Measurements from ENCODE around the gene DST. TPM values are rescaled to one million over a fixed set of nuclear protein-coding genes. Genes with fewer than 3 reads are reported as not detected.

The DST gene
- total RNA-seq, 4 donors from 2014 or later = 114 to 219 (median 204) TPM

- in situ Hi-C loops (cut with MboI; ENCODE audit: low sequenced_read_pairs in 4 of 4) (no loop called here), intact Hi-C loops (cut with DNase I; ENCODE audit: low total_unique reads) (no loop called here)
- ATAC-seq = no peak
- peaks cover 0 to 6% of the 10 kb centered on the region in 2 donors for H3K36me3 ChIP-seq
- TF ChIP-seq POLR2A (IDR thresholded peaks at IDR 0.05) = no peak
- TF ChIP-seq, protein P1, sequence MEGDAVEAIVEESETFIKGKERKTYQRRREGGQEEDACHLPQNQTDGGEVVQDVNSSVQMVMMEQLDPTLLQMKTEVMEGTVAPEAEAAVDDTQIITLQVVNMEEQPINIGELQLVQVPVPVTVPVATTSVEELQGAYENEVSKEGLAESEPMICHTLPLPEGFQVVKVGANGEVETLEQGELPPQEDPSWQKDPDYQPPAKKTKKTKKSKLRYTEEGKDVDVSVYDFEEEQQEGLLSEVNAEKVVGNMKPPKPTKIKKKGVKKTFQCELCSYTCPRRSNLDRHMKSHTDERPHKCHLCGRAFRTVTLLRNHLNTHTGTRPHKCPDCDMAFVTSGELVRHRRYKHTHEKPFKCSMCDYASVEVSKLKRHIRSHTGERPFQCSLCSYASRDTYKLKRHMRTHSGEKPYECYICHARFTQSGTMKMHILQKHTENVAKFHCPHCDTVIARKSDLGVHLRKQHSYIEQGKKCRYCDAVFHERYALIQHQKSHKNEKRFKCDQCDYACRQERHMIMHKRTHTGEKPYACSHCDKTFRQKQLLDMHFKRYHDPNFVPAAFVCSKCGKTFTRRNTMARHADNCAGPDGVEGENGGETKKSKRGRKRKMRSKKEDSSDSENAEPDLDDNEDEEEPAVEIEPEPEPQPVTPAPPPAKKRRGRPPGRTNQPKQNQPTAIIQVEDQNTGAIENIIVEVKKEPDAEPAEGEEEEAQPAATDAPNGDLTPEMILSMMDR (IDR thresholded peaks at IDR 0.05 in 4 of 5, conservative IDR thresholded peaks at IDR 0.05 in 1 of 5) = no peak
- H3K4me1 ChIP-seq = no peaks in the 10 kb centered on the region
- no peaks in the 10 kb centered on the region for H3K9me3 ChIP-seq
- H3K27ac ChIP-seq = no peak overlapping the region
- no peak for DNase-seq
- no peaks in the 10 kb centered on the region for H3K27me3 ChIP-seq
- no peak overlapping the region for H3K4me3 ChIP-seq
Measured at GRCh38 chr6:56581296-56581925, 61.3 kb downstream of the DST start.

GRCh38 chr6:56580271-56580670 is 62.4 kb downstream of the DST start:
- H3K4me3 ChIP-seq = no peak overlapping the region
- intact Hi-C loops (cut with DNase I; ENCODE audit: low total_unique reads) = no loop called here
- ATAC-seq (no peak), DNase-seq (no peak)
- H3K27me3 ChIP-seq = no peaks in the 10 kb centered on the region
- no peaks in the 10 kb centered on the region for H3K9me3 ChIP-seq
- in situ Hi-C loops (cut with MboI; ENCODE audit: low sequenced_read_pairs in 4 of 4) = no loop called here
- H3K4me1 ChIP-seq = no peaks in the 10 kb centered on the region
- TF ChIP-seq POLR2A (IDR thresholded peaks at IDR 0.05) = no peak
- TF ChIP-seq, protein P1 (IDR thresholded peaks at IDR 0.05 in 4 of 5, conservative IDR thresholded peaks at IDR 0.05 in 1 of 5) = no peak
- no peak overlapping the region for H3K27ac ChIP-seq
- H3K36me3 ChIP-seq = peaks cover 0 to 6% of the 10 kb centered on the region in 2 donors

DNA sequence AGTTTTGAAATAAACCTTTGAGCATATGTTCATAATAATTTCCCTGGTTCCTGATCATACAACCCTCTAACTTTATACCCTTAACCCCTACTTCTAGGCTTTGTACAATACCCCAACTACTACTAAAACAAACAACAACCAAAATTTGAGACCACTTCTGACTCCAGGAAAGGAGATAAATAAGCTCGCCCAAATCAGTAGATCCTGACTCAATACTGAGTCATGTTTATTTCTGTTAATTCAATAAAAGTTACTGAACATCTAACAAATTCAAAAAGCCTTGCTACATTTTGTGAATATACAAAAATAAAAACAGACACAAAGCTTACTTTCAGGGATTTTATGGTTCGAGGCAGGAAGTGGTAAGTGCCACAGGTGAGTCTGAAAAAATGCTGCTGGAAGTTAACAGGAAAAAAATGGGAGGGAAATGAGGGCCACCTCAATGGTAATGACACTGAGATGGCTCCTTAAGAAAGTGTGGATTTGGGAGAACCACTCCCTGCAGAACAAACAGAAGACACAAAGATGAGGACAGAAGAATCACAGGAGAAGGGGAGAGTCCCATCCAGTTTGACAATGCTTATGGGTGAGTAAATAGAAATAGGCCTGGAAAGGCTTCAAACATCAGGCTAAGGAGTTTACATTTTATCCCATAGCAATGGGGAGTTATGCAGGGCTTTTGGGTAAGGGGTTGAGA is 63.4 kb downstream of the DST start:
- H3K27ac ChIP-seq = no peak overlapping the region
- no peaks in the 10 kb centered on the region for H3K9me3 ChIP-seq
- in situ Hi-C loops (cut with MboI; ENCODE audit: low sequenced_read_pairs in 4 of 4) (loop anchor here in 1 of 4 donors (10.0 kb wide), 1 partner anchor 215 kb away; no protein-coding TSS in a partner anchor), intact Hi-C loops (cut with DNase I; ENCODE audit: low total_unique reads) (no loop called here)
- H3K36me3 ChIP-seq = peaks cover 0 to 10% of the 10 kb centered on the region in 2 donors
- ATAC-seq = no peak
- no peak for DNase-seq
- H3K4me1 ChIP-seq = no peaks in the 10 kb centered on the region
- no peak overlapping the region for H3K4me3 ChIP-seq
- TF ChIP-seq, protein P1 (IDR thresholded peaks at IDR 0.05 in 4 of 5, conservative IDR thresholded peaks at IDR 0.05 in 1 of 5) = no peak
- TF ChIP-seq POLR2A (IDR thresholded peaks at IDR 0.05) = no peak
- H3K27me3 ChIP-seq = no peaks in the 10 kb centered on the region

DNA sequence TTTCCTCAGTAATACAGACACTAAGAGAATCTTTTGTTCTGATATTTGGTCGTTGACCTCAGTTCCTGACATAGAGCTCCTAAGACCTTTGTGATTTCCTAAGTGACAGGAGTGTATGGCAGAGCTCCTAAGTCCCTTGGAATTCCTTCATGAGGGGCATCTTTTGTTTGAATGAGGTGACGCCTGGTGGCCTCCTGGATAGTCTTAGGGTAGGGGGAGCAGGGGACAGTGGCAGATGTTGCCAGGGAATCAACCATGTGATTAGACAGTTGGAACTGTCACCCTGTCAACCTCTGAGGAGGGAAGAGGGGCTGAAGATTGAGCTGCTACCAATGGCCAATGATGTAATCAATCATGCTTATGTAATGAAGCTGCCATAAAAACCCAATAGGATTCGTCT is 67.0 kb downstream of the DST start:
- no peaks in the 10 kb centered on the region for H3K9me3 ChIP-seq
- no peak for DNase-seq
- H3K36me3 ChIP-seq = peaks cover 0 to 28% of the 10 kb centered on the region in 2 donors
- ATAC-seq = no peak
- in situ Hi-C loops (cut with MboI; ENCODE audit: low sequenced_read_pairs in 4 of 4) (loop anchor here in 1 of 4 donors (10.0 kb wide), 1 partner anchor 211 kb away; no protein-coding TSS in a partner anchor), intact Hi-C loops (cut with DNase I; ENCODE audit: low total_unique reads) (no loop called here)
- H3K4me3 ChIP-seq = no peak overlapping the region
- H3K27me3 ChIP-seq = no peaks in the 10 kb centered on the region
- H3K4me1 ChIP-seq = no peaks in the 10 kb centered on the region
- TF ChIP-seq POLR2A (IDR thresholded peaks at IDR 0.05) = no peak
- TF ChIP-seq, protein P1 (IDR thresholded peaks at IDR 0.05 in 4 of 5, conservative IDR thresholded peaks at IDR 0.05 in 1 of 5) = no peak
- no peak overlapping the region for H3K27ac ChIP-seq

All from gastrocnemius medialis (tissue), 4 donors.